GM18951 (cell line): ENCODE measurements around the gene NEK6.

Source experiments
- POLR2A ChIP-seq: IDR thresholded peaks from 4 replicates; pipeline ENCODE4 v1.6.1; 2011; ENCODE audit warnings: mild to moderate bottlenecking; ENCODE audit not compliant: insufficient read length, insufficient read depth; ENCODE audit errors: extremely low read depth
- in situ Hi-C: fragments of 300-500 bp; cut with MboI; formaldehyde crosslinking; loops from one replicate; pipeline ENCODE4 v1.12.0; 2022; ENCODE audit warnings: low sequenced_read_pairs, mixed read lengths, inconsistent platforms; ENCODE audit not compliant: unreplicated experiment

NEK6 gene

DNA sequence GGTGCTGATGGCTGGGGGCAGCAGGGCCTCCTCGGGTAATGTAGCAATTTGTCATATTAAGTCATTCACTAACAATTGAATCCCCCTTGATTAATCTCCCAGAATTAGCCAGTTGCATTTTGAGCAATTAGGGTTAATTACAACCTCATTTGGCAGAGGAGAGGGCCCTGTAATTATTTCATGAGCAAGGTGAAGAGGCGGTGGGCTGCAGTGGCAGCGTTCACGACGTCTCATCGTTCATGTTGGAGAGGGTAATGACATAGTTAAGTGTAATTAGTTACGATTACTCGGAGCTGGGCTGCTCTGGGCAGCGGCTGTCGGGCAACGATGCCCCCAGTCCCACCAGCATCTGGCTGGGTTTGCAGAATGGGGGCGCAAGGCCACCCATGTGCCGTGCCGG, 46.0 kb downstream of the NEK6 start:
- in situ Hi-C loops, result loop anchor here (25.0 kb wide), 1 partner anchor 891 kb away; no protein-coding TSS in a partner anchor
- no peak for TF ChIP-seq POLR2A

GRCh38 chr9:124304285-124304684, 46.5 kb downstream of the NEK6 start:
- no peak for TF ChIP-seq POLR2A
- in situ Hi-C loops, result loop anchor here (25.0 kb wide), 1 partner anchor 892 kb away; no protein-coding TSS in a partner anchor

DNA sequence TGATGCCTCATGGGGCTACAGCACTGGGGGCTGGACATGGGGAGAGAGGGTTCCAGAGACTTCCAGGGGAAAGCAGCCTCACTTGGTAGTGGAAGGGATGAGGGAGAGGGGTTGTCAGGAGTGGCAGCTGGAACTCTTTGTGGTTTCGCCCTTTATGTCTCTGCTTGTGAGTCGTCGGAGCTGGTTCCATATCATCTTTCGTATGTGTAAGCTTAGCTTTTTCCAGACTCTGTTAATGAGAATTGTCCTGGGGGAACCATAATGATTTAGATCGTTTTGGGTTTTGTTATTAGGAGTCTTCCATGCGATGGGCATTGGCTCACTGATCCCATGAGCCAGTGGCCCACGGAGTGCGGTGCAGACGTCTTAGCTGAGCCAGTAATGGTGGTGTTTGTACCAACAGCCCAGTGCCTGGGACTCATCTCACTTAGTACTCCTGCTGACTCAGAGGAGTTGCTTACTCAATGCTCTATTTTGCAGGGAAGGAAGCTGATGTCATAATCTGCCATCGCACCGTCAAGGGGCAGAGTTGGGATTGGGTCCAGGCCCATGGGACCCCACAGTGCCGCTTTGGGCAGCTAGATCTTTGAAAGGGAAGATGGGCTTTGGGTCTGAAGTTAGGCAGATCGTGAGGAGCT, 48.5 kb downstream of the NEK6 start:
- in situ Hi-C loops, result loop anchor here (25.0 kb wide), 1 partner anchor 894 kb away; no protein-coding TSS in a partner anchor
- no peak for TF ChIP-seq POLR2A

- in situ Hi-C loops, result loop anchor here (25.0 kb wide), 1 partner anchor 895 kb away; no protein-coding TSS in a partner anchor
- no peak for TF ChIP-seq POLR2A
These were observed 49.8 kb downstream of the NEK6 start for GRCh38 chr9:124307379-124308030.

GRCh38 chr9:124308606-124309491, 51.1 kb downstream of the NEK6 start:
- no peak for TF ChIP-seq POLR2A
- in situ Hi-C loops, result loop anchor here (25.0 kb wide), 1 partner anchor 897 kb away; no protein-coding TSS in a partner anchor

GRCh38 chr9:124309667-124310084, 51.9 kb downstream of the NEK6 start:
- in situ Hi-C loops, result loop anchor here (25.0 kb wide), 1 partner anchor 897 kb away; no protein-coding TSS in a partner anchor
- TF ChIP-seq POLR2A, result no peak

GRCh38 chr9:124311283-124311682, 53.5 kb downstream of the NEK6 start:
- in situ Hi-C loops, result loop anchor here (25.0 kb wide), 1 partner anchor 899 kb away; no protein-coding TSS in a partner anchor
- no peak for TF ChIP-seq POLR2A

- in situ Hi-C loops, result loop anchor here (25.0 kb wide), 1 partner anchor 900 kb away; no protein-coding TSS in a partner anchor
- no peak for TF ChIP-seq POLR2A
These were observed 54.8 kb downstream of the NEK6 start for GRCh38 chr9:124312290-124313265.

DNA sequence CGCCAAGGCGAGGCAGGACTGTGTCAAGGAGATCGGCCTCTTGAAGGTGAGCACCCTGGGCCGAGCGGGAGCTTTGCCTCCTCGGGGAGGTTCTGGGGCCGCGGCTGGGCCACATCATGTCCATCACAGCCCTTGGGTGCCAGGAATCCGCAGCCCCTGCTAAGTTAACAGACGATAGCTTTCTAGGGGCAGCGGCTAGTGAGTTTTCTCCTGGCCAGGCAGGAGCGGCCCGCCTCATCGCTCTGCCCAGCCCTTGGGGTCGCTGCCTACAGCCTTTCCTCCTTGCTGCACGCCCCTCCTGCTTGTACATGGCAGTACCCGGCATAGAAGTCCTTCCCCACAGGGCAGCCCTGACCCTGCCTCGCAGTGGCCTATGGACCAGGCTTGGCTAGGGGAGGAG, 56.2 kb downstream of the NEK6 start:
- no peak for TF ChIP-seq POLR2A
- in situ Hi-C loops, result loop anchor here (25.0 kb wide), 1 partner anchor 902 kb away; no protein-coding TSS in a partner anchor

GRCh38 chr9:124315882-124316281, 58.1 kb downstream of the NEK6 start:
- in situ Hi-C loops, result loop anchor here (25.0 kb wide), 1 partner anchor 904 kb away; no protein-coding TSS in a partner anchor

GRCh38 chr9:124320062-124320973, 62.6 kb downstream of the NEK6 start:
- TF ChIP-seq POLR2A, result no peak
- in situ Hi-C loops, result loop anchor here (5.0 to 25.0 kb wide), 2 partner anchors 203 to 908 kb away; no protein-coding TSS in a partner anchor

More at GRCh38 chr9:124315882-124316281, 58.1 kb downstream of the NEK6 start:
- no peak for TF ChIP-seq POLR2A

DNA sequence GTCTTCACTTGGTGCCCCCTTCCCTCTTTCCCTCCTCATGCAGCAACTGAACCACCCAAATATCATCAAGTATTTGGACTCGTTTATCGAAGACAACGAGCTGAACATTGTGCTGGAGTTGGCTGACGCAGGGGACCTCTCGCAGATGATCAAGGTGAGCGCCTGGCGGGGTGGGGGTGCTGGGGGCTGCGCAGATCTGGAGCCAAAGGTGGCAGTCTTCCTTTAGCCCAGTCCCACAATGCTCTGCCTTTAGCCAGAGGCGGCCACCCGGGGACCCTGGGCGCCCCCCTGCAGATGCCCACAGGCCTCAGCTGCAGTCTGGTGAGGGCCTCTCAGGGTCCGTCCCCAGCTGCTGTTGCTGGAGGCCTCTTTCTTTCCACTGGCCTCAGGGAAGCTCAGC, 63.7 kb downstream of the NEK6 start:
- no peak for TF ChIP-seq POLR2A
- in situ Hi-C loops, result loop anchor here (5.0 to 25.0 kb wide), 2 partner anchors 204 to 909 kb away; no protein-coding TSS in a partner anchor
